Uterus (tissue), 2 donors: Measurements from ENCODE around the gene TSPAN3.

Source experiments
- CTCF ChIP-seq, 4 experiments: fragments of 200-600 bp in 2 of 4; fragments of 450-650 bp in 2 of 4; sonication (generic) in 2 of 4; IDR thresholded peaks; one replicate each; pipeline ENCODE4 v1.5.1; 2016 to 2019; ENCODE audit warnings: antibody characterized with exemption in 4 of 4, mild to moderate bottlenecking in 2 of 4, moderate library complexity in 1 of 4
- POLR2A ChIP-seq, 2 donors: fragments of 450-650 bp; IDR thresholded peaks; one replicate each; pipeline ENCODE4 v1.6.1; 2016; ENCODE audit warnings: antibody characterized with exemption in 2 of 2, mild to moderate bottlenecking in 1 of 2, moderate library complexity in 1 of 2

- TF ChIP-seq CTCF (IDR thresholded peaks at IDR 0.05) (no peak), POLR2A (IDR thresholded peaks at IDR 0.05) (no peak)
Measured at GRCh38 chr15:77001351-77001750, 69.6 kb downstream of the TSPAN3 start.
